Measurements from ENCODE around the gene P4HTM.

GRCh38 chr3:48962939-48963338, 27.1 kb upstream of the P4HTM start:
- TF ChIP-seq MAFK (IDR thresholded peaks at IDR 0.05; ENCODE audit: low read depth, low read length) (no peak), CTCF (conservative IDR thresholded peaks at IDR 0.05; ENCODE audit: low read depth, low read length) (no peak), ELK1 (IDR thresholded peaks at IDR 0.05; ENCODE audit: borderline replicate concordance, low read depth, low read length) (no peak), USF2 (IDR thresholded peaks at IDR 0.05; ENCODE audit: low read depth, low read length) (no peak), MAZ (IDR thresholded peaks at IDR 0.05; ENCODE audit: borderline replicate concordance, low read depth, low read length) (no peak)

Measured in IMR-90 (cell line).